HG02759 (cell line): ENCODE results near the gene MSANTD2.

Experiments
- ATAC-seq: cut with Tn5 transposase; IDR thresholded peaks from one replicate; pipeline ENCODE4 v1.9.1; 2021; ENCODE audit warnings: mild to moderate bottlenecking, moderate library complexity; ENCODE audit not compliant: unreplicated experiment

The MSANTD2 gene

DNA sequence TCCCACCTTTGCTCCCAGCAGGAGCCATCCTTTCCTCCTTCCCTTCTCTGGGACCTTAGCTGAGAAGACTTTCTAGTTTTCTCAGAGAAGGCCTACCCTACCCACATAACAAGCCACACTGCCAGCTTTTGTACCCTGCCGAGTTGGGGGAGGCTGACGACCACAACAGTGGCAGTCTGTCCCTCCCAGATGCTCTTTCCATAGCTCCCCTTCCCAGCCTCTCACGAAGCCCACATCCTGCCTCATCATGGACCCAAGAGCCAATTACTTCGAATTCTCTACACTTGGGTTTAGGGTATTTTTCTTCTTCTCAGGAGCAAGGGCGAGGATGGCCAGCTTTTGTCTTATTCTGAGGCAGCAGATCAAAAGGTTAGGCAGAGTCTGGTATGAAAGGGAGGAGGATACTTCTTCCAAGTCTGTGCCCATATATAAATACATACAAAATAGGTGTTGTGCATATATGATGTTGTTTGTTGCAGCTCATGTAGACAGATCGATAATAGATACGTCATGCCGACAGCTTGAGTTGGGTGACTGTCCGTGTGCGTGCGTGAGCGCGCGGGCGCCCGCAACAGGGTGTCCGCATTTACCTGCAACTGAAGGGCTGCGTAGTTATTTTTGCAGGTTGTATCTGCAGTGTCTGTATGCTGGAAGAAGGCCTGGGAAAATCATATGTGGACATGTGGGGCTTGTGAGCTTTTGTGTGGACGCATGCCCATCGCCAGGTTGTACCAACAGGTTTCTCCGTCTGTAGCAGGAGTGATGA, 61.3 kb downstream of the MSANTD2 start:
- ATAC-seq = no peak

DNA sequence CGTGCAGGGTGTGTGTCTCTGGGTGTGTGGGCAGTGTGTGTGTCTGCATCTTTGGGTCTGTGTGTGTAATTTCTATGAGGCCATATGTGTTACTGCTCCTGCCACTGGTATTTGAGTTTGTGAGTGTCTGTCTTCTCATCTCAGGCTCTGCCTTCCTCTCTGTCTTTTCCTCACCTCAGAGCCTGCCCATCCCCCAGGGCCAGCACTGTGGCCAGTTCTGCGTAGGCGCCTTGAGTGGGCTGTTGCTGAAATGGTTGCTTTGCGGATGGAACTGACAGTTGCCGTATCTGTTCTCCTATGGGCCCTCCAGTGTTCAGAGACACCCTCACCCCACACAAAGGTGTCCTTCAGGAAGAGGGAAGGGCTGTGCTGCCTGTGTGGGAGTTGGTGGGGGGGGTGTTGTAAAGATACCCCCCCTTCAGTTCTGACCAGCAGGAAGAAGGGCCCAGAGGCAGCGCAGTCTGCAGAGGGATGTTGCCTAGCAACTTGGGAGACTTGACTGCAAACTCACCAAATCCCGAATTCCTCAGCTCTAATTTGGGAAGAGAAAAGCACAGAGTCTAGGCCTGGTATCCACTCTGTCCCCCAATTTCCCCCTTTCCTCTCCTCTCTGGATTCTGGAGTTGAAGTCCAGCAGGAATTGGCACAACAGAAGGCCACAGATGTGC, 62.4 kb downstream of the MSANTD2 start:
- no peak for ATAC-seq

- no peak for ATAC-seq
Measured at GRCh38 chr11:124736736-124737135, 63.5 kb downstream of the MSANTD2 start.

GRCh38 chr11:124732230-124732629, 68.0 kb downstream of the MSANTD2 start:
- ATAC-seq = no peak

GRCh38 chr11:124729571-124729970, 70.6 kb downstream of the MSANTD2 start:
- no peak for ATAC-seq

GRCh38 chr11:124728134-124728533, 72.1 kb downstream of the MSANTD2 start:
- ATAC-seq = no peak

DNA sequence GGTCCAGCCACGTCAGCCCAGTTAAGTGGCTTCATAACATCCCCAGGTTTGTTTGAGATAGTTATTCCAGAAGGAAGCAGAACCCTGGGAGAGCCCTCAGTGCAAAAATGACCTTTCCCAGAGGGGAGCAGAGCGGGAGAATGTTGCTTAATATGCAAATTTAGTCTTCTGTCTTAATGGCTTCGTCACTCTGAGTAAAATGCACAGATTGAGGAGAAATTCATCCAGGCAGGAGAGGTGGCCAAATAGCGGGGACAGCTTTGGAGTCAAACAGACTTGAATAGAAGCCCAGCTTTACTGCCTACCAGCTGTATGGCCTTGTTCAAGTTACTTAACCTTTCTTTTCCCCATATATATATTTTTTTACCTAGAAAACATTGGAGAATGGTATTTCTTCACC, 72.7 kb downstream of the MSANTD2 start:
- no peak for ATAC-seq

GRCh38 chr11:124725719-124726105, 74.5 kb downstream of the MSANTD2 start:
- ATAC-seq = peak; percentile 8

DNA sequence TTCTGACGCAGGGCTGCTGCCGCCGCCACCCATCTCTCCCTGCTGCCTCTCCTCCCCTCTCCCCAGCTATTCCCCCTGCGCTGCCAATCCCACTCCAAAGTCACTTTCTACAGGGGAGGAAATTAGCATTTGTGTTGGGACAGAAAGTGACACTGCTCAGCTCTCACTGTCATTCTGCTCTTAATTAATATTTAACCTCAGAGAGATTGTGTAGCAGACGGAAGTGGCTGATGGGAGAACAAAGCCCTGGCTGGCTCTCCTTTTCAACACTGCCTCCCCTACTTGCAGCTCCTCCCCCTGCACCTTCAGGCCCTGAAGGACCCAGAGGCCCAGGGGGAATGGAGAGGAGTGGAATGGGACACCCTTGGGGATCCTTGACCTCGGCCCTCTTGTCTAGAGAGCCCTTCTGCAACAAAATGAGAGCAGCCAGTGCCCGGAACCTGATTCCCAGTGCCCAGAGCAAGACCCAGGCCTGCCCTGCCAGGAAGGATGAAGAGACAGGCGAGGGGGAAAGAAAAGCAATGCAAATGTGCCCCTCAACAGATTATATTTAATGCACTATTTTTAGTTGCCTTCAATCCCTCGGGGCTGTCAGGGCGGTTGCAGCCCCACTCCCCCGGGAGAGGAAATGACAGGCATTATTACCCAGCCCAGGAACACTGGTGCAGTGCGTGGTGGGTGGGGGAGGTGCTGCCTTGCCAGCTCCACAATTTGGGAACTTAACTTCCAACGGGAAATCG, 75.1 kb downstream of the MSANTD2 start:
- ATAC-seq = peak; percentile 95

GRCh38 chr11:124722176-124722575, 78.0 kb downstream of the MSANTD2 start:
- ATAC-seq = no peak

- ATAC-seq = no peak
Measured at GRCh38 chr11:124719534-124719933, 80.7 kb downstream of the MSANTD2 start.

GRCh38 chr11:124718801-124719200, 81.4 kb downstream of the MSANTD2 start:
- no peak for ATAC-seq

DNA sequence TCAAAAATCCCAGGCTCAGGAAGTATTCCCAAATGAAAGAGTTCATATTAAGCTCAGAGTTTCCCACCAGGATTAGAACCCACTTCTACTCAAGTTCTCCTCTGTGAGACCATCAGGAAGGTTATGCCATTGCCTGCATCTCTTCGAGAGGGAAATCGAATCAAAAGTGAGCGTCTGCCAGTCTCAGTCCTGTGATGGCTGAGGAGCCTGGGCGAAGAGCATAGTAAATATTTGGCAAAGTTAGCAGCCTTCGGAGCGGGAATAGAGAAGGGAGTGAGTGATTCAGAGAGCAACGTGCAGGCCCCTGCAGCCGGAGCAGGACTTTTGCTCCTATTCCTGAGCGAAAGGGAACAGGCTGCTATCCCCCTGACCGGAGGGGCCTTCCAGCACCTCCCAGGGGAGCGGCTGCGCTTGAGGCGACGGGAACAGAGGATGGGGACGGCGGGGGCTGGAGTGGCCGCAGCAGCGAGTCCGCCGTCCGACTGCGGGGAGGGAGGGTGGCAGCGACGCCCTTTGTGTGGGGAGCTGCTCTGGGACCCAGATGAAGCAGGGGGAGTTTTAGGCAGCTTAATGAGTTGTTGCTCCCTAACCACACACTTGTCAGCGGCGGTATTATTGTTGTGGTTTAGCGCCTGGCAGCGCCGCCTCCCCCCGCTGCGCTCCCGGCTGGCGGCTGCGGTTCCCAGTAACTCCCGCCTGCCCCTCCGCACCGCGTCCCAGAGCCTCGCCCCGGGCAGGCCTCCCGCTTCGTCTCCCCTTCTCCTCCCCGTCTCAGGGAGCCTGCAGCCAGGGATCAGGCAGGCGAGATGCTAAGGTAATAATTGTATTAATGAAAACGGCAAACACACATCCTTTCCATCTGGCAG, 82.2 kb downstream of the MSANTD2 start:
- peak; percentile 63 for ATAC-seq

DNA sequence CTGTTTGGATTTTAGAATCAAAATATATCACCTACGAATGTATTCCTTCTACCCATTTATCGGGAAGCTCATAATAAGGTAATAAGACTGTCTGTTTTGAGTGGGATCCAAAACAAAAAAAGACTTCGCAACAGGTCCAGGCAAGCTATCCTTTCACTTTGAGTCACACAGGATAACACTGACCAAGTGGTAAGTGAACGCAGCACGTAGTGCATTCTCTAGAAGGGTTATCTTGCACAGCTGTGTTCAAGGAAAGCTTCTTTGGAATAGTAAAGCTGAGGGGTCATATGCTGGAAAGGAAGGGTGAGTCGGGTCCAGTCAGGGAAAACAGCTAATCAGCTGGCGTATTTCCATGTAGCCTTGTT, 82.8 kb downstream of the MSANTD2 start:
- no peak for ATAC-seq

DNA sequence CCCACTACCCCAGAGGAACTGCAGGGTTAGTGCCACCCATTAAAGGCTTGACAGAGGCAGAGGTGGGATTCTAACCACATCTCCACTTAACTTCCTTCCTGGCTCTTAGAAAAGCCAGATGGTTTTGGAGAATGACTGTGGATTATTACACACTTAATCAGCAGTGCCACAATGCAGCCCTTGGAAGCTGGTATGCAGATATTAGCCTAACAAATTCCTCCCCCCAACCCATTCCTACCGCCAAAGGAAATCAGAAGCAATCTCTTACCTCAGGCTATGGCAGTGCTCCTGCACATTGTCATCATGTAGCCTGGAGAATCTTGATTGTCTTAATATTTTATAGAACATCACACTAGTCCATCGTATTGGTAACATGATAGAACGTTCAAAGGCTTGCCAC, 83.6 kb downstream of the MSANTD2 start:
- no peak for ATAC-seq
